CD4-positive, alpha-beta T cell treated with Interleukin-1 beta for 1 hour (primary cell): ENCODE measurements around the gene CNKSR1.
A peak's percentile ranks its signal among the peaks of the same experiment; 100 is the strongest.

ENCODE experiments used
- DNase-seq, 2 donors: peaks; one replicate each; pipeline ENCODE4 v3.0.0-alpha.2; 2020 to 2022

CNKSR1 gene

GRCh38 chr1:26234644-26235370, 57.5 kb downstream of the CNKSR1 start:
- DNase-seq = peak in 1 of 2 donors; percentile 29

GRCh38 chr1:26237230-26237966, 60.1 kb downstream of the CNKSR1 start:
- DNase-seq = no peak
